Kidney epithelial cell (primary cell): Measurements from ENCODE around the gene LONP1. TPM values are rescaled to one million over a fixed set of nuclear protein-coding genes. Genes with fewer than 3 reads are reported as not detected.
"Not testable (repeated sequence)": the region's sequence is repeated elsewhere in the genome, so short reads cannot be mapped to it uniquely, and the experiment has no call there.

ENCODE experiments used
- DNase-seq: peaks from one replicate; pipeline ENCODE4 v3.0.0-alpha.2; 2010; ENCODE audit warnings: low read depth
- H3K27me3 ChIP-seq: 2 replicates; pipeline ENCODE4 v1.6.0; 2011; ENCODE audit warnings: low read length; ENCODE audit not compliant: control insufficient read depth, insufficient read depth
- H3K36me3 ChIP-seq: 2 replicates; pipeline ENCODE4 v1.5.1; 2011; ENCODE audit warnings: low read length; ENCODE audit not compliant: control insufficient read depth, insufficient read depth
- H3K4me3 ChIP-seq: 2 replicates; pipeline ENCODE4 v1.5.1; 2011; ENCODE audit warnings: low read depth, mild to moderate bottlenecking, control low read depth, low read length
- CTCF ChIP-seq: IDR thresholded peaks from 2 replicates; pipeline ENCODE4 v1.5.1; 2011; ENCODE audit warnings: mild to moderate bottlenecking, moderate library complexity, low read length, control low read depth, inconsistent platforms; ENCODE audit not compliant: insufficient read depth, poor library complexity, severe bottlenecking
- total RNA-seq: library from RNA; depleted of rRNA; stranded (reverse); fragments of >200 nt; gene quantifications from 2 replicates; pipeline ENCODE4 v1.2.3, GENCODE V29; 2015

LONP1 gene
- total RNA-seq, 1 donor from 2014 or later = 151 TPM

GRCh38 chr19:5751709-5752108 is 31.8 kb upstream of the LONP1 start:
- no peak for DNase-seq

GRCh38 chr19:5749505-5749904 is 29.6 kb upstream of the LONP1 start:
- TF ChIP-seq CTCF = no peak
- Histone ChIP-seq H3K36me3 (no peaks in the 10 kb centered on the region), H3K27me3 (no peaks in the 10 kb centered on the region), H3K4me3 (no peak overlapping the region)
- no peak for DNase-seq

More at GRCh38 chr19:5751709-5752108, 31.8 kb upstream of the LONP1 start:
- no peaks in the 10 kb centered on the region for H3K27me3 ChIP-seq
- H3K36me3 ChIP-seq = no peaks in the 10 kb centered on the region
- H3K4me3 ChIP-seq = no peak overlapping the region
- no peak for TF ChIP-seq CTCF

GRCh38 chr19:5748920-5749319 is 29.0 kb upstream of the LONP1 start:
- not testable (repeated sequence) for DNase-seq, H3K27me3 ChIP-seq, H3K36me3 ChIP-seq, H3K4me3 ChIP-seq

- not testable (repeated sequence) for H3K27me3 ChIP-seq, H3K36me3 ChIP-seq, DNase-seq, H3K4me3 ChIP-seq
Observed at GRCh38 chr19:5744999-5745398, 25.1 kb upstream of the LONP1 start.

GRCh38 chr19:5743630-5744029 is 23.7 kb upstream of the LONP1 start:
- TF ChIP-seq CTCF = no peak
- H3K4me3 ChIP-seq = no peak overlapping the region
- no peaks in the 10 kb centered on the region for H3K36me3 ChIP-seq
- H3K27me3 ChIP-seq = no peaks in the 10 kb centered on the region
- DNase-seq = no peak

- no peak for TF ChIP-seq CTCF
- no peak overlapping the region for H3K4me3 ChIP-seq
- H3K27me3 ChIP-seq = no peaks in the 10 kb centered on the region
- H3K36me3 ChIP-seq = no peaks in the 10 kb centered on the region
- DNase-seq = no peak
Observed at GRCh38 chr19:5742051-5742450, 22.1 kb upstream of the LONP1 start.

GRCh38 chr19:5738423-5738822 is 18.5 kb upstream of the LONP1 start:
- Histone ChIP-seq H3K36me3 (no peaks in the 10 kb centered on the region), H3K4me3 (no peak overlapping the region), H3K27me3 (no peaks in the 10 kb centered on the region)
- DNase-seq = no peak
- no peak for TF ChIP-seq CTCF

- H3K27me3 ChIP-seq, H3K36me3 ChIP-seq, DNase-seq, H3K4me3 ChIP-seq: not testable (repeated sequence)
Observed at GRCh38 chr19:5733172-5733571, 13.2 kb upstream of the LONP1 start.
